ENCODE data around the gene DCC. TPM values are rescaled to one million over a fixed set of nuclear protein-coding genes. Genes with fewer than 3 reads are reported as not detected.

Gene DCC
- total and polyA plus RNA-seq, 3 donors from 2014 or later = 7.9 to 42.1 (median 24.5) TPM

DNA sequence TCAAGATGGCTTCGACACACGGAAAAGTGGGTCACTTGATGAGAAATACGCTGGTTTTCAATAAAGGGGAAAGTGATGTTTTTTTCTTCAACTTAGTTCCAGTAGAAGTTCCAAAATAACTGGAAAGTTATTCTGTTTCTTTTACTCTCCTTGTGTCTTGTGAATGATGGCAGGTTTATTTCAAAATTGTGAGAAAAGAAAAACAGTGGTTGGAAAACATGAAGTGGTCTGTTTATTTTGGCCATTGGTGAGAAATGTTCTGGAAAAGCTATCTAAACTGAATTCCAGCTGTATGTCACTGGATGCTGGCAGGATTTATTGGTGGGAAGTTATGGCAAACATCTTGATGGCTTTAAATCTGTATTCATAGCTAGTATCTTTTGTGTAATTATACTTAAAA, 484.1 kb downstream of the DCC start:
- WGBS, 2 donors = 51% methylated on average over 3 of the region's 3 CpGs
- Histone ChIP-seq H3K27ac (no peak overlapping the region), H3K9me3 (no peaks in the 10 kb centered on the region), H3K27me3 (no peaks in the 10 kb centered on the region), H3K4me1 (no peaks in the 10 kb centered on the region), H3K36me3 (ENCODE audit: low read depth, missing control alignments) (no peaks in the 10 kb centered on the region), H3K4me3 (no peak overlapping the region)
- no peak for DNase-seq
- intact Hi-C loops (cut with DNase I; ENCODE audit: low total_unique reads) = no loop called here
- TF ChIP-seq, protein P1, sequence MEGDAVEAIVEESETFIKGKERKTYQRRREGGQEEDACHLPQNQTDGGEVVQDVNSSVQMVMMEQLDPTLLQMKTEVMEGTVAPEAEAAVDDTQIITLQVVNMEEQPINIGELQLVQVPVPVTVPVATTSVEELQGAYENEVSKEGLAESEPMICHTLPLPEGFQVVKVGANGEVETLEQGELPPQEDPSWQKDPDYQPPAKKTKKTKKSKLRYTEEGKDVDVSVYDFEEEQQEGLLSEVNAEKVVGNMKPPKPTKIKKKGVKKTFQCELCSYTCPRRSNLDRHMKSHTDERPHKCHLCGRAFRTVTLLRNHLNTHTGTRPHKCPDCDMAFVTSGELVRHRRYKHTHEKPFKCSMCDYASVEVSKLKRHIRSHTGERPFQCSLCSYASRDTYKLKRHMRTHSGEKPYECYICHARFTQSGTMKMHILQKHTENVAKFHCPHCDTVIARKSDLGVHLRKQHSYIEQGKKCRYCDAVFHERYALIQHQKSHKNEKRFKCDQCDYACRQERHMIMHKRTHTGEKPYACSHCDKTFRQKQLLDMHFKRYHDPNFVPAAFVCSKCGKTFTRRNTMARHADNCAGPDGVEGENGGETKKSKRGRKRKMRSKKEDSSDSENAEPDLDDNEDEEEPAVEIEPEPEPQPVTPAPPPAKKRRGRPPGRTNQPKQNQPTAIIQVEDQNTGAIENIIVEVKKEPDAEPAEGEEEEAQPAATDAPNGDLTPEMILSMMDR (IDR thresholded peaks at IDR 0.05) = no peak
- no peak for TF ChIP-seq POLR2A (IDR thresholded peaks at IDR 0.05)

DNA sequence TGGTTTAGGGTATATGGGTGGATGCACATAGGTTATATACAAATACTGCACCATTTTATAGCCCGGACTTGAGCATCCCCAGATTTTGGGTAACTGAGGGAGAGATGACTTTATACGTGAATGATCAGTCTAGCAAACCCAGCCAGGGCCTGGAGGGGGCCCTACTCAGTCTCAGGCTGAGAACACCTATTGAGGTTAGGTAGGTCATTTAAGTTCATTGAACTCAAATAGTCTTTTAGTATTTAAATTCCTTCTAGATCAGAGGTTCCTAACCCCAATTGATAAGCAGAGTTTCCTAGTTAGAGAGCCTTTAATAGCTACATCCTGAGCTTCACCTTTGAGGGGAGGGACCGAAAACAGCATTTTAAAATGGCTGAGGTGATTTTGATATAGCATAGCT, 487.0 kb downstream of the DCC start:
- Histone ChIP-seq H3K9me3 (no peaks in the 10 kb centered on the region), H3K36me3 (ENCODE audit: low read depth, missing control alignments) (no peaks in the 10 kb centered on the region), H3K27ac (no peak overlapping the region), H3K4me3 (no peak overlapping the region), H3K27me3 (no peaks in the 10 kb centered on the region), H3K4me1 (no peaks in the 10 kb centered on the region)
- DNase-seq = no peak
- 90 to 92% methylated on average over 3 of the region's 3 CpGs for WGBS, 2 donors
- no peak for TF ChIP-seq POLR2A (IDR thresholded peaks at IDR 0.05)
- TF ChIP-seq, protein P1 (IDR thresholded peaks at IDR 0.05) = no peak
- intact Hi-C loops (cut with DNase I; ENCODE audit: low total_unique reads) = no loop called here

DNA sequence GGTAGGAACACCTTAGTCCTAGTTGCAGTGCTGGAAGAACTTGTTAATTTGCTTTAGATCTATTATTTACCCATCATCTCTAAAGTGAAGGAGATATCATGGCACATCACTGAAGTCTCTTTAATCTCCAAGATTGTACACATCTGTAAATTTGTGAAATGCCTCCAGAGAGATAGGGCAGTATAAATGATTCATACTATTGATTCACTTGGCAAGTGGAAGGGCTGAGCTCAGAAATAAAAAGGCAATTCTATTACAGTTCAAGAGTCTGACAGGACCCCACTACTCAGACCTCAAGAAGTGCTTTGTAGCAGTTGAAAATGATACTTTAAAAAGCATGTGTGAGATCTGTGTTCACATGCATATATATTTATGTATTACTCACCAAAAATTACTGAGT, 489.3 kb downstream of the DCC start:
- H3K27me3 ChIP-seq = no peaks in the 10 kb centered on the region
- no peaks in the 10 kb centered on the region for H3K4me1 ChIP-seq
- TF ChIP-seq POLR2A (IDR thresholded peaks at IDR 0.05) = no peak
- TF ChIP-seq, protein P1 (IDR thresholded peaks at IDR 0.05) = no peak
- H3K4me3 ChIP-seq = no peak overlapping the region
- H3K27ac ChIP-seq = no peak overlapping the region
- H3K9me3 ChIP-seq = no peaks in the 10 kb centered on the region
- no peak for DNase-seq
- H3K36me3 ChIP-seq (ENCODE audit: low read depth, missing control alignments) = no peaks in the 10 kb centered on the region
- intact Hi-C loops (cut with DNase I; ENCODE audit: low total_unique reads) = no loop called here

DNA sequence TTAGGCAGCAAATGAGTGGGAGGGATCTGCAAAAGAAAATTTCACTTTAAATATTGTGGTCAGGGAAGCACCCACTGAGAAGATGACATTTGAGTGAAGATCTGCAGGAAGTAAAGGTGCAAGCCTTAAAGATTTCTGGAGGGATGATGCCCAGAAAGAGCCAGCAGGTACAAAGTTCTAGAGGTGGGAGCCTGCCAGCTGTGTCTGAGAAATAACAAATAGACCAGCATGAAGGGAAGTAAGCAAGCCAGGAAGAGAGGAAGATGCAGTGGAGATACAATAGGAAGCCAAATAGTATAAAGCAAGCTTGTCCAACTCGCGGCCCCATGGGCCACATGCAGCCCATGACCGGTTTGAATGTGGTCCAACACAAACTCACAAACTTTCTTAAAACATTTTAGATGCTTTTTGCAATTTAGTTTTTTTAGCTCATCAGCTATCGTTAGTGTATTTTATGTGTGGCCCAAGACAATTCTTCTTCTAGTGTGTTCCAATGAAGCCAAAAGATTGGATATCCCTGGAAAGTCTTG, 489.9 kb downstream of the DCC start:
- Histone ChIP-seq H3K36me3 (ENCODE audit: low read depth, missing control alignments) (no peaks in the 10 kb centered on the region), H3K27me3 (no peaks in the 10 kb centered on the region), H3K4me3 (no peak overlapping the region), H3K9me3 (no peaks in the 10 kb centered on the region), H3K27ac (no peak overlapping the region), H3K4me1 (no peaks in the 10 kb centered on the region)
- intact Hi-C loops (cut with DNase I; ENCODE audit: low total_unique reads) = no loop called here
- TF ChIP-seq POLR2A (IDR thresholded peaks at IDR 0.05) = no peak
- TF ChIP-seq, protein P1 (IDR thresholded peaks at IDR 0.05) = no peak
- DNase-seq = no peak
- whole genome bisulfite sequencing, 2 donors = 51 to 58% methylated on average over 4 of the region's 4 CpGs

DNA sequence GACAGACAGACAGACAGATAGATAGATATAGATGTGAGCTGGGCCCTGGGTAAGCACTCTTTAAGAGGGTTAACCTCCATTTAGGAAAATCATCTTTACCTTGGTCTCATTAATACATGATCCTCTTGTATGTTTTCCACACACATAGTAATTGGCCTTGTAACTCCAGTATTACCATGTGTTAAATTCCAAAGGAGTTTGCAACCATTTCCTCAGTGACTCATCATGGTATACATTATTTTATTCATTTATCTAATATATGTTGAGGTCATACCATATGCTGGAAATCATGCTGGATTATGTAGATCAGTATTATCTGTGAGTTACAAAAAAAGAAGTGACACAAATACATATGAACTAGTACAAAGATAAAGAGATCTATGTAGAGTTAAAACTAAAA, 504.3 kb downstream of the DCC start:
- intact Hi-C loops (cut with DNase I; ENCODE audit: low total_unique reads) = no loop called here
- peaks cover 4% of the 10 kb centered on the region for H3K4me1 ChIP-seq
- no peak for DNase-seq
- H3K27me3 ChIP-seq = no peaks in the 10 kb centered on the region
- H3K27ac ChIP-seq = no peak overlapping the region
- no peaks in the 10 kb centered on the region for H3K36me3 ChIP-seq (ENCODE audit: low read depth, missing control alignments)
- H3K4me3 ChIP-seq = no peak overlapping the region
- H3K9me3 ChIP-seq = no peaks in the 10 kb centered on the region
- no peak for TF ChIP-seq POLR2A (IDR thresholded peaks at IDR 0.05)
- TF ChIP-seq, protein P1 (IDR thresholded peaks at IDR 0.05) = no peak

Data from testis (tissue), 3 donors.